Suppressor macrophage treated with lipopolysaccharide for 4 hours (primary cell): ENCODE measurements around the gene CBFA2T2.
A peak's percentile ranks its signal among the peaks of the same experiment; 100 is the strongest.
"Not testable (repeated sequence)": the region's sequence is repeated elsewhere in the genome, so short reads cannot be mapped to it uniquely, and the experiment has no call there.

Source experiments
- DNase-seq: peaks from one replicate; pipeline ENCODE4 v3.0.0-alpha.2; 2020

Gene CBFA2T2

DNA sequence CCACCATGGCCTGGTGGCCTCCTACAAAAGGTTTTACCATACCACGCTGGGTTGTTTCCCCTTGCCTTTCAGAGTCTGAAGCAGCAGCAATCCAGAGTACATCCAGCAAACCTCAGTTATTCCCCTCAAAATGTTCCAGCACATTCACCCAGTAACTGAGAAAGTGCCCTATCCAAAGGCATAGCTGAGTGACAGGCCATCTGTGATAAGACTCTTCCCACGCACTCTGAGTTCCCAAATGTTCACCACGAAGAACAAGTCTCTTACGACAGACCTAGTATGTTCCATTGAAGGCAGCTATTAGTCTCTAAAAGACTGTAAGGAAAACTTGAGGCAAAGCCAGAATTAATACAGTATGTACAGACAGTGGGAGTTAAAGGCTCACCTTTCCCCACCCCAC lies 140.6 kb downstream of the CBFA2T2 start:
- DNase-seq, result no peak

DNA sequence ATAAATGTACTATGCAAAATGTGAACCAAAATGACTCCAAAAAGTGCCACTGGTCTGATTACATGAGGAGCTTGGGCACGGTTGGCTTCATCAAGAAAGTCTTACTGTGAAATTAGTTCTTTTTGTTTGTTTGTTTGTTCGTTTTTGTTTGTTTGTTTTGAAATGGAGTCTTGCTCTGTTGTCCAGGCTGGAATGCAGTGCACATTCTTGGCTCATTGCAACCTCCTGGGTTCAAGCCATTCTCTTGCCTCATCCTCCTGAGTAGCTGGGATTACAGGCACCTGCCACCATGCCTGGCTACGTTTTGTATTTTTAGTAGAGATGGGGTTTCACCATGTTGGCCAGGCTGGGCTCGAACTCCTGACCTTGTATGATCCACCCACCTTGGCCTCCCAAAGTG lies 142.0 kb downstream of the CBFA2T2 start:
- not testable (repeated sequence) for DNase-seq

DNA sequence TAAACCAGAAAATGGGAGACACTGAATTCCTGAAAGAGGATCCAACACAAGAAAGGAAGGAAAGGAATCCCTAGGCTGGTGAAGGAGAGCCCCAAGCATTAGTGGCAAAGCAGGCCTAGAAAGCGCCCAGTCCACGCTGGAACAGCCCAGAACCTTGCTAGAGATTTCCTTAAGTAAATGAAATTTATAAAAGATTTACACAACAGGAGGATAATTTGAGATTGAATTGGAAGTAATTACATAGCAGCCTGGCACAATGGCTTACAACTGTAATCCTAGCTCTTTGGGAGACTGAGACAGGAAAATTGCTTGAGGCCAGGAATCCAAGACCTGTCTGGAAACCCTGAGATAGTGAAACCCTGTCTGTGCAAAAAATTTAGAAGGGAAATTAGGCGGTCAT lies 145.4 kb downstream of the CBFA2T2 start:
- DNase-seq, result no peak

GRCh38 chr20:33636776-33637175 lies 146.9 kb downstream of the CBFA2T2 start:
- DNase-seq, result no peak

DNA sequence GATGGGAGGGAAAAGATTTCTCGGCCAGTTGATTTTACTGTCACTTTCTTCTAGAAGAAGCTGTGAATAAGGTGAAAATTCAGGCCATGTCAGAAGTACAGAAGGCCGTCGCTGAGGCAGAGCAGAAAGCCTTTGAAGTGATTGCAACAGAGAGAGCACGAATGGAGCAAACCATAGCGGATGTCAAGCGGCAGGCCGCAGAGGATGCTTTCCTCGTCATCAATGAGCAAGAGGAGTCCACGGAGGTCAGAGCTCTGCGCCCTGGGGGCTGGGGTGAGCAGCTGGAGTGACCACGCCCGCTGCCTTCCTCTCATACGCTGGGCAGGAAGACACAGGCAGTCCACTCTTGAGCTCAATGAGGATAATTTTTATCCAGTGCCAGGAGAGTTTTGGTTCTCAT lies 150.4 kb downstream of the CBFA2T2 start:
- DNase-seq, result no peak

DNA sequence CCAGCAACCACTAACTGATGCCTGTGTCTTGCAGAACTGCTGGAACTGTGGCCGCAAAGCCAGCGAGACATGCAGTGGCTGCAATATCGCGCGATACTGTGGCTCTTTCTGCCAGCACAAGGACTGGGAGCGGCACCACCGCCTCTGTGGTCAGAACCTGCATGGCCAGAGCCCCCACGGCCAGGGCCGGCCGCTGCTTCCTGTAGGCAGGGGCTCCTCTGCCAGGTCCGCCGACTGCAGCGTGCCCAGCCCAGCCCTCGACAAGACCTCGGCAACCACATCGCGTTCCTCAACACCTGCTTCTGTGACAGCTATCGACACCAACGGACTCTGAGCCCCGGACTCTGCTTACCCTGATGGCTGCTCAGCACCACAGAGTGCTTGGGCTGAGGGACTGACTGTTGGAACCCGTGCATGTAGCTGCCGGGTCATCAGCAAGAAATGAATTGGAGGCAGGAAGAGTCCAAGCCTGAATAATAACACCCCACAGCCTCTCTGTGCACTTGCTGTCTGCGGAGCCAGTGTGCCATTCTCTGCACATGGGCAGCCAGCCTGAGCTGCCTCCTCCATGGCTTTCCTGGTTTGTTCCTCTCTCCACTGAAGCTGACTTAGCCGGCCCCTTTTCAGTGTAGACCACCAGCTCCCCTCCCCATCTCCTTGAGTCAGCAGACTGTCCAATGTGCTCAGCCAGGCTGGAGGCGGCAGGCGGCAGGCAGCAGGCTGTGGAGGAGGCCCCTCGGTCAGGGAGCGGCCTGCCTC lies 154.6 kb downstream of the CBFA2T2 start:
- no peak for DNase-seq

- no peak for DNase-seq
Measured at GRCh38 chr20:33645072-33645358, 155.1 kb downstream of the CBFA2T2 start.

GRCh38 chr20:33645396-33645795 lies 155.5 kb downstream of the CBFA2T2 start:
- DNase-seq, result no peak

DNA sequence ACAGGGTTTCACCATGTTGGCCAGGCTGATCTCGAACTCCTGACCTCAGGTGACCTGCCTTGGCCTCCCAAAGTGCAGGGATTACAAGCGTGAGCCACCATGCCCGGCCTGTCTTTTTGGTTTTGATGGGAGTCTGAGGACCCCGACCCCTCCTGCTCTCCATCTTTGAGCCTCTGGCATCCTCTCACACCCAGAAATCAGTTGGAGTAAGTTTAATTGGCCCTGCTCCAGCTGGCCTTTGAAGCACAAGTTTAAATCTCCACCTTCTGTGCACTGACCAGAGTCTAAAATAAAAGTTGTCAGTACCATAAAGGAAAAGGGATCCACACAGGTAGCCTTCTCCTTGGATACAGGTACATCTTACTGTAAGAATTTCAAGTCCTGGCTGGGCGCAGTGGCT lies 156.3 kb downstream of the CBFA2T2 start:
- DNase-seq, result no peak

- DNase-seq, result not testable (repeated sequence)
Measured at GRCh38 chr20:33646959-33647602, 157.2 kb downstream of the CBFA2T2 start.

- DNase-seq, result no peak
Measured at GRCh38 chr20:33647603-33648395, 157.9 kb downstream of the CBFA2T2 start.

GRCh38 chr20:33648396-33649004 lies 158.6 kb downstream of the CBFA2T2 start:
- DNase-seq, result no peak

- no peak for DNase-seq
Measured at GRCh38 chr20:33649201-33649681, 159.3 kb downstream of the CBFA2T2 start.

- no peak for DNase-seq
Measured at GRCh38 chr20:33650111-33650752, 160.3 kb downstream of the CBFA2T2 start.

DNA sequence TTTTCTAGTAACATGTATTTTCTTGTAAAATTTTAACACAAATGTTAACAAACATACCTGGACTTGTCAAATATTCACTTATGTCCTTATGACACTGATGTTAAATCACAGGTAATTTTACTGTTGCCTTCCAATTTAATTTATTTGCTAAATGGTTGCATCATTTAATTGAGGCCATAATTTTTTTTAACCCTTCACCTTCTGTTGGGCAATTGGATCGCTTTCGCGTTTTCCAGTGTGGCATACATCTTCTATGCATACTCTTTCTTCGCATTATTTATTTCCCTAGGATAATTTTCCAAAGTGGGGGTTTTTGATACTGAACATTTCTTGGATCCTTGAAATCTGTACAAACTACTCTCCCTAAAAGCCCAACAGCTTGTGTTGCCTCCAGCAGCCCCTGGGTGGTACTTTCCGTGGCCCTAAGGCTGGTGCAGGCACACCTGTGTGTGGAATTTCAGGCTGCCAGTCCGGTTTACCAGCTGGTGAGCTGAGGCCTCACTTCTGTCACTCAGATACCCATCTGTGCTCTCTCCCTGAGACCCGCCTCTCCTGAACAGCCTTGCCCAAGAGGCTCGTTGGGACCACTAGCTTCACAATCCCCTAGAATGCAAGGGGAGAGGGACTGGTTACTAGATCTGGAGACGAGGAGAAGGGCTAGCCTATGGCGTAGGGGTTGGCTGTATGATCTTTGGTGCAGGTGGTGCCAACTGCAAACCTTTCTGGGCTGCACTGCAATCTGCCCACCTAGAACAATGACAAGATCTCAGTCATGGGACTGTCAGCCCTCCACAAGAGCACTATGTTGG lies 161.1 kb downstream of the CBFA2T2 start:
- no peak for DNase-seq

GRCh38 chr20:33651562-33652048 lies 161.7 kb downstream of the CBFA2T2 start:
- DNase-seq, result no peak

GRCh38 chr20:33653218-33653899 lies 163.5 kb downstream of the CBFA2T2 start:
- peak; percentile 26 for DNase-seq

DNA sequence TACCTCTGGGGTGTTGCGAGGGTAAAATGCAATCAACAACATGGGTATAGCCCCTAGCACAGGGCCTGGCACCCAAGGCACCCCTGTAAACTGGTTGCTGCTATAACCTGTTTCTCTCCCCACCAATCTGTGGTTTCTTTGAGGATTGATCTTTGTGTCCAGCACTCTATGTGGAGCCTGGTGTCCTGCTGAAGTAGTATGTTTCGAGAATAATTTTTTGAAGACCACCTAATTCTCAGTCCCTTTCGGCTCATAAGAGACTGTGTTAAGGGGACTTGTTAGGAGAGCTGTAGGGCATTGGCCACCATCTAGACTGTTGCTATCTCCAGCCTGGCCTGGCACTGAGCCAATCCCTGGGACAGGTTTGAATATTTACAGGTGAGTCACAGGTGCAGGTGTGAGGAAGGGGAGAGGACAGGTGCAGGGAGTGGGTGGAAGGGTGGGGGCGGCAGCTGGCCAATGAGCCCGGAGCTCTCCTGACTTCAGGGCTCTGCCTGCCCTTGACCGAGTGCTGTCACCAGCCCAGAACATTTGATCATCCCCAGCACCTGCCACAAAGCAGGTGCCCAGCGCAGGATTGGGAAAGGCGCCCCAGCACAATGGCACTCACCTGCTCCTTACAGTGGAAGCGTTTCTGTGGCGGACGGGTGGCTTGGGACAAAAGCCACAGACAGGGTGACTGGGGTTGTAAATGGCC lies 164.2 kb downstream of the CBFA2T2 start:
- no peak for DNase-seq

DNA sequence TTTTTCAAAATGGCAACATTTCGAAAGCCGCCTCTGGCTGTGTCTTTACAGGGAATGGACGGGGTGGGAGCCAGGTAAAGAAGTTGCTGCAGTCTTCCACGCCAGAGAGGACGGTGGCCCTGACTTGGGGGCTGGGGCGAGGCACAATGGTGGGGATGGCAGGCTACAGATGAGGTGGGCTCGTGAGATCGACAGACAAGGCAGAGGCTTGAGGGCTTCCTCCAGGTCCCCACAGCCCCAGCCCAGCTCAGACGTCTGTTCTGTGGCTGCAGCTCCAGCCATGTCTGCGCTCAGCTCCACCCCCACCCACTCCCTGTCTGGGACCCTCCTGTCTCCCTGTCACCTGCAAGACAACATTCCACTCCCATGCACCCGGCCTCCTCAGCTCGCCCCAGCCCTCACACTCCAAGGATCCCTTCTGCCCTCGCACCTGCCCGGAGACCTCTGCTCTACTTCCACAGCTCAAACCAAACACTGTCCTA lies 164.8 kb downstream of the CBFA2T2 start:
- DNase-seq, result no peak

GRCh38 chr20:33655164-33655563 lies 165.3 kb downstream of the CBFA2T2 start:
- DNase-seq, result no peak
